Endodermal cell (in vitro differentiated cells): ENCODE data around the gene METRN. TPM values are rescaled to one million over a fixed set of nuclear protein-coding genes. Genes with fewer than 3 reads are reported as not detected.

Source experiments
- DNase-seq: peaks from one replicate; pipeline ENCODE4 v3.0.0-alpha.2; 2017
- H3K27ac ChIP-seq: 2 replicates; pipeline ENCODE4 v1.5.1; 2013; ENCODE audit warnings: mild to moderate bottlenecking, low read depth, low read length, moderate library complexity
- H3K27me3 ChIP-seq: 2 replicates; pipeline ENCODE4 v1.6.1; 2013; ENCODE audit warnings: mild to moderate bottlenecking, low read length, moderate library complexity; ENCODE audit not compliant: insufficient read depth, control insufficient read depth, poor library complexity, severe bottlenecking
- H3K36me3 ChIP-seq: 2 replicates; pipeline ENCODE4 v1.7.0; 2013; ENCODE audit warnings: mild to moderate bottlenecking, low read length, moderate library complexity; ENCODE audit not compliant: control insufficient read depth, insufficient read depth
- H3K4me1 ChIP-seq: one replicate; pipeline ENCODE4 v1.7.0; 2013; ENCODE audit warnings: low read length; ENCODE audit not compliant: control insufficient read depth, insufficient read depth
- H3K4me3 ChIP-seq: 2 replicates; pipeline ENCODE4 v1.5.1; 2013; ENCODE audit warnings: mild to moderate bottlenecking, low read length, moderate library complexity
- H3K9ac ChIP-seq: 2 replicates; pipeline ENCODE4 v1.6.1; 2013; ENCODE audit warnings: mild to moderate bottlenecking, low read length, moderate library complexity; ENCODE audit not compliant: poor library complexity, severe bottlenecking; ENCODE audit errors: extremely low read depth
- H3K9me3 ChIP-seq: 2 replicates; pipeline ENCODE4 v1.6.1; 2013; ENCODE audit warnings: mild to moderate bottlenecking, low read length, moderate library complexity; ENCODE audit not compliant: control insufficient read depth
- H3K27ac Mint-ChIP-seq: 2 replicates; pipeline ENCODE4 v1.8.0; 2020; ENCODE audit warnings: mixed read lengths
- H3K27me3 Mint-ChIP-seq: 2 replicates; pipeline ENCODE4 v1.8.0; 2021; ENCODE audit warnings: mild to moderate bottlenecking, mixed read lengths; ENCODE audit not compliant: insufficient read depth
- H3K36me3 Mint-ChIP-seq: 2 replicates; pipeline ENCODE4 v1.8.0; 2020; ENCODE audit warnings: low read depth, mixed read lengths
- H3K4me1 Mint-ChIP-seq: 2 replicates; pipeline ENCODE4 v1.8.0; 2020; ENCODE audit warnings: mixed read lengths
- H3K4me3 Mint-ChIP-seq: 2 replicates; pipeline ENCODE4 v1.8.0; 2020; ENCODE audit warnings: mild to moderate bottlenecking, moderate library complexity, mixed read lengths
- H3K9me3 Mint-ChIP-seq: 2 replicates; pipeline ENCODE4 v1.8.0; 2020; ENCODE audit warnings: mild to moderate bottlenecking, mixed read lengths
- WGBS, 2 experiments: methylation state at CpG; one replicate each; pipeline versions ENCODE4 v1.1.5 to v1.1.7; 2013; ENCODE audit warnings: missing lambda C conversion rate in 2 of 2, mixed read lengths in 1 of 2; ENCODE audit not compliant: insufficient coverage in 1 of 2, insufficient read length in 1 of 2; 5-methylcytosine and 5-hydroxymethylcytosine counted together
- total RNA-seq, 2 donors: library from RNA; stranded (reverse); fragmentation: NEBNext Ultra II Directional in 1 of 2; extraction: Animal tissue kit (Norgen Biotek cat#: 25700) in 1 of 2; gene quantifications; 2 replicates in 1 of 2; 3 replicates in 1 of 2; pipeline ENCODE4 v1.2.1, GENCODE V29; 2021
- TF ChIP-seq, protein P1 (sequence below): fragments of 200-600 bp; sonication (generic); conservative IDR thresholded peaks from 2 replicates; pipeline ENCODE4 v1.5.0; 2021; ENCODE audit warnings: antibody characterized with exemption, mild to moderate bottlenecking

METRN gene
- total RNA-seq, 2 donors from 2014 or later, result 33.4 to 38.5 TPM

DNA sequence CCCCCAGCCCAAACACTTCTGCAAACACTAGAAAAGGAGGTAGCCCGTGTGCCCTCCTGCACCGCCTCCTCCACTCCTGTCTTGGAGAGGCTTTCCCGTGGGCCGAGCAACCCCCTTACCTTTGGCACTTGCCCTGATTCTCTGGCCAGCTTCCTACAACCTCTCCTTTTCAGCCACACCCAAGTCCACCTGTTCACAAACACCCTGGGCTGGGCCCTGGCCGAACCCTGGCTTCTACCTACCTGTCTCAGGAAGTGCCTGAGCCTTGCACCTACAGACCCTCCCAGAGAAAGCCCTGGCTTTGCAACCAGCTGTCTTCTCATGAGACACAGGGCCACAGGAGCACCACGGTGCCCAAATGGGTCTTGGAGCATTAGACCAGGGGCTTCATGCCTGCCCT, 4.0 kb downstream of the METRN start:
- DNase-seq, result no peak
- H3K36me3 Mint-ChIP-seq, result no peaks in the 10 kb centered on the region
- Histone ChIP-seq H3K9ac (no peak overlapping the region), H3K4me3 (no peak overlapping the region), H3K9me3 (no peaks in the 10 kb centered on the region), H3K27ac (no peak overlapping the region), H3K36me3 (no peaks in the 10 kb centered on the region), H3K27me3 (peaks cover 15% of the 10 kb centered on the region), H3K4me1 (peaks cover 8% of the 10 kb centered on the region)
- 80 to 88% methylated on average over 1 to 6 of the region's 6 CpGs for WGBS, 2 experiments
- TF ChIP-seq, protein P1, sequence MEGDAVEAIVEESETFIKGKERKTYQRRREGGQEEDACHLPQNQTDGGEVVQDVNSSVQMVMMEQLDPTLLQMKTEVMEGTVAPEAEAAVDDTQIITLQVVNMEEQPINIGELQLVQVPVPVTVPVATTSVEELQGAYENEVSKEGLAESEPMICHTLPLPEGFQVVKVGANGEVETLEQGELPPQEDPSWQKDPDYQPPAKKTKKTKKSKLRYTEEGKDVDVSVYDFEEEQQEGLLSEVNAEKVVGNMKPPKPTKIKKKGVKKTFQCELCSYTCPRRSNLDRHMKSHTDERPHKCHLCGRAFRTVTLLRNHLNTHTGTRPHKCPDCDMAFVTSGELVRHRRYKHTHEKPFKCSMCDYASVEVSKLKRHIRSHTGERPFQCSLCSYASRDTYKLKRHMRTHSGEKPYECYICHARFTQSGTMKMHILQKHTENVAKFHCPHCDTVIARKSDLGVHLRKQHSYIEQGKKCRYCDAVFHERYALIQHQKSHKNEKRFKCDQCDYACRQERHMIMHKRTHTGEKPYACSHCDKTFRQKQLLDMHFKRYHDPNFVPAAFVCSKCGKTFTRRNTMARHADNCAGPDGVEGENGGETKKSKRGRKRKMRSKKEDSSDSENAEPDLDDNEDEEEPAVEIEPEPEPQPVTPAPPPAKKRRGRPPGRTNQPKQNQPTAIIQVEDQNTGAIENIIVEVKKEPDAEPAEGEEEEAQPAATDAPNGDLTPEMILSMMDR, result no peak
- no peak overlapping the region for H3K27ac Mint-ChIP-seq
- no peaks in the 10 kb centered on the region for H3K9me3 Mint-ChIP-seq
- peak overlapping the region; percentile 67 for H3K4me3 Mint-ChIP-seq
- H3K27me3 Mint-ChIP-seq, result peaks cover 12% of the 10 kb centered on the region
- peaks cover 9% of the 10 kb centered on the region for H3K4me1 Mint-ChIP-seq

DNA sequence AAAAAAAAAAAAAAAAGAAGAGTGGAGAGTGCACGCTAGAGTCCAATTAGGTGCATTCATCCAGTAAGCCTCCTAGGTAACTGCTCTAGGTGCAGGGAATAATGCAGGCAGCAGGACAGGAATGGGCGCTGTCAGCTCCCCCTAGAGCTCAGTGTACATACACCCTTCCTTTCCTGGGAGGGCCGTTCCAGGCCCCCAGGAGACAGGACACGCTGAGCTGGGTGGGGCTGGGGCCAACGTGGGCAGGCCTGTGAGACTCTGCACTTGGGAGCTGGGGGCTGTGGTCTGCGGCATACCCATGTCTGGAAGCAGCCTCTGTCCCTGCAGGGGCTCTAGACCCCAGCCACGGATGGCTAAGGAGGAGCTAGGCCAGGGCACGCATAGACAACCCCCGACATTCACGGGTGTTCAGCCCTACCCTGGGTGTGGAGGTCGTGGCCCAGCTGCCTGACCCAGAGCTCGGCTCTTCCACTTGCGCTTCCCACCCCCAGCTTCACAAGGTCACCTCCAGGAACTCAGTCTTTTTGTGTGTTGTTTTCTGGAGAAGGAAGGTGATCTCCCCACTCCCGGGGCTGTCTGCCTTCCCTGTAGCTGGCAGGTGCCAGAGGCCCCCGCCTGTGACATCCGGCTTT, 5.0 kb downstream of the METRN start:
- Mint-ChIP-seq H3K36me3 (no peaks in the 10 kb centered on the region), H3K9me3 (no peaks in the 10 kb centered on the region), H3K27ac (peak overlapping the region; percentile 84), H3K27me3 (peaks cover 8% of the 10 kb centered on the region), H3K4me3 (peak overlapping the region; percentile 67), H3K4me1 (peaks cover 9% of the 10 kb centered on the region)
- peak overlapping the region; percentile 76 for H3K27ac ChIP-seq
- DNase-seq, result peak; percentile 63
- TF ChIP-seq, protein P1, result no peak
- H3K9ac ChIP-seq, result peak overlapping the region; percentile 59
- 34 to 38% methylated on average over 4 to 16 of the region's 16 CpGs for WGBS, 2 experiments
- H3K27me3 ChIP-seq, result peaks cover 8% of the 10 kb centered on the region
- H3K36me3 ChIP-seq, result no peaks in the 10 kb centered on the region
- peak overlapping the region; percentile 87 for H3K4me3 ChIP-seq
- peaks cover 8% of the 10 kb centered on the region for H3K4me1 ChIP-seq
- no peaks in the 10 kb centered on the region for H3K9me3 ChIP-seq

DNA sequence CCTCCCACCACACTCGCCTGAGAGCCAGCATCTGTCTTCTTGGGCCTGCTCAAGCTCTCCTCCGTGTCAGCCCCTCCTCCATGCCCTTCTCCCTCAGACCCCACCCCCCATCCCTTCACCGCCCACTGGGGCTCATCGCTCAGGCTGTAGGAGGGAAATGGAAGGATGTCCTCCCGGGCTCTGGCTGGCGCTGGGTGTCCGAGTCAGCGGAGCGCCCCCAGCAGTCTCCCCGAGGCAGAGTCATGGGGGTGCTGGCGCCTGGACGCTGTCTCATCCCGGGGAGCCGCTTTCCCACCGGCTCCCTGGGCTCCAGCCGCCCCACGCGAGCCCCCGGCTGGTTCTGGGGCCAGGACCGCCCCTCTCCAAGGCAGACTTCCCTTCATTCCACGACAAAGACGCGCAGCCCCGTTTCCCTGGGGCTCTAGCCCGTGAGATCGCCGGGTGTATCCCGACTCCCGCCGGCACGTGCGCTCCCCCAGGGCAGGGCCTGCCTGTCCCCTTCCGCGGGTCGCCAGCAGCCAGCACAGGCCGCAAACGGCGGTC, 5.6 kb downstream of the METRN start:
- Histone ChIP-seq H3K4me3 (peak overlapping the region; percentile 87), H3K27me3 (peaks cover 9% of the 10 kb centered on the region), H3K36me3 (no peaks in the 10 kb centered on the region), H3K27ac (peak overlapping the region; percentile 88), H3K9ac (peak overlapping the region; percentile 59), H3K9me3 (no peaks in the 10 kb centered on the region), H3K4me1 (peaks cover 8% of the 10 kb centered on the region)
- Mint-ChIP-seq H3K27ac (peak overlapping the region; percentile 84), H3K27me3 (peaks cover 13% of the 10 kb centered on the region), H3K9me3 (no peaks in the 10 kb centered on the region), H3K4me1 (peaks cover 9% of the 10 kb centered on the region), H3K4me3 (peak overlapping the region; percentile 67), H3K36me3 (no peaks in the 10 kb centered on the region)
- TF ChIP-seq, protein P1, result peak; percentile 29
- 0% methylated on average over 12 to 38 of the region's 38 CpGs for WGBS, 2 experiments
- peak; percentile 88 for DNase-seq
